ENCODE measurements around the gene PLCD3.

- no peak for TF ChIP-seq CTCF (IDR thresholded peaks at IDR 0.05; ENCODE audit: insufficient read depth, low read length, poor library complexity, severe bottlenecking)
- no peak for TF ChIP-seq EZH2phosphoT487 (conservative IDR thresholded peaks at IDR 0.05; ENCODE audit: low read length)
These were observed 3.9 kb upstream of the PLCD3 start for GRCh38 chr17:45135978-45136791.

Measured in SU-DHL-6 (cell line).